Cardiac muscle cell (in vitro differentiated cells and primary cell): ENCODE data around the gene DACT1. TPM values are rescaled to one million over a fixed set of nuclear protein-coding genes. Genes with fewer than 3 reads are reported as not detected.

Experiments used
- DNase-seq, 2 donors: peaks; one replicate each; pipeline versions ENCODE4 v3.0.0 to v3.0.0-alpha.2; 2010 to 2017; ENCODE audit warnings: low read depth in 1 of 2, low spot score in 1 of 2
- H3K27ac ChIP-seq: fragments of 200-600 bp; sonication (generic); 2 replicates; pipeline ENCODE4 v1.5.1; 2016
- H3K27me3 ChIP-seq: fragments of 200-600 bp; sonication (generic); 2 replicates; pipeline ENCODE4 v1.6.0; 2016; ENCODE audit warnings: control low read depth
- H3K36me3 ChIP-seq: fragments of 200-600 bp; sonication (generic); 2 replicates; pipeline ENCODE4 v1.5.1; 2016; ENCODE audit warnings: control low read depth
- H3K4me1 ChIP-seq: fragments of 200-600 bp; sonication (generic); 2 replicates; pipeline ENCODE4 v1.8.1; 2017; ENCODE audit warnings: low read depth, mild to moderate bottlenecking, mixed run types
- H3K4me3 ChIP-seq: fragments of 200-600 bp; sonication (generic); 2 replicates; pipeline ENCODE4 v1.5.1; 2016; ENCODE audit warnings: mild to moderate bottlenecking
- H3K9me3 ChIP-seq: fragments of 200-600 bp; sonication (generic); 2 replicates; pipeline ENCODE4 v1.5.1; 2017; ENCODE audit warnings: low read depth, mild to moderate bottlenecking, control low read depth
- polyA plus RNA-seq: library from polyadenylated mRNA; unstranded; fragments of >200 nt; fragmentation: Nextera tagmentation; extraction: Ambion mirVana; gene quantifications from 2 replicates; pipeline ENCODE4 v1.2.1, GENCODE V29; 2016
- total RNA-seq: library from RNA; depleted of rRNA; stranded (reverse); fragments of >200 nt; gene quantifications from 2 replicates; pipeline ENCODE4 v1.2.3, GENCODE V29; 2016
- TF ChIP-seq, protein P1 (sequence below): IDR thresholded peaks from 2 replicates; pipeline ENCODE4 v1.5.1; 2012; ENCODE audit warnings: low read depth, mild to moderate bottlenecking, low read length

DACT1 gene
- total and polyA plus RNA-seq, 2 experiments from 2014 or later: 197 to 324 TPM

DNA sequence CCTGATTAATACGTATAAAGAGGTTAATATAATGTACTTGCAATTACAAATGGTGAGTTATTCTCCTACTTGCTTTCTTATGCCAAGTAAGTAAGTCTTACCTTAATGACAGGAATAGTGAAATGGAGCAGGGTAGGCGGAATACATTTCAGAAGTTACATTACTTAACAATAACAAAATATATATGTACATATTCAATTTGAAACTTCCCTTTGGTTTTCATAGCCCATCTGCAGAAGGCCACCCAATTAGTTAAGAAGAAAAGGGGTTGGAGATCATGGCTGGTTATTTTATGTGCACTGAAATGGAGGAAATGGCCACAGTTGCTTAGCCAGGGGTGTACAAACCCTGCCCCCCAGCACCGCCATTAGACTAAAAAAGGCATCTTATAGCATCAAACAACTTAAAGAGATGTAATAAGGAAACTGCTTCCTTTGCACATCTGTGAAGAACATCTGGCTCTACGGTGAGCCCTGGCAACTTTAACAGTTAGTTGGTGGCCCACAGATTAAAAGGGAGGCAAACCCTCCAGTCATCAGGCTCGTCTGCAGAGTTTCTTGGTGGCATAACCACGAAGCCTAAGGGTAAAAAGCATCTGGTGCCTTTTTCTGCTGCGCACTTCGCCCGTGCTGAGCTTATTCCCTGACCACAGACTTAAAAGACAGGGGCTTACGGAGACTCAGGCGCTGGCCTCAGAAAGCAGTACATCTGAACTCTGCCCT lies 38.8 kb upstream of the DACT1 start:
- Histone ChIP-seq H3K36me3 (no peaks in the 10 kb centered on the region), H3K9me3 (no peaks in the 10 kb centered on the region), H3K4me3 (no peak overlapping the region), H3K27me3 (no peaks in the 10 kb centered on the region), H3K4me1 (peaks cover 10% of the 10 kb centered on the region), H3K27ac (no peak overlapping the region)
- no peak for DNase-seq
- TF ChIP-seq, protein P1, sequence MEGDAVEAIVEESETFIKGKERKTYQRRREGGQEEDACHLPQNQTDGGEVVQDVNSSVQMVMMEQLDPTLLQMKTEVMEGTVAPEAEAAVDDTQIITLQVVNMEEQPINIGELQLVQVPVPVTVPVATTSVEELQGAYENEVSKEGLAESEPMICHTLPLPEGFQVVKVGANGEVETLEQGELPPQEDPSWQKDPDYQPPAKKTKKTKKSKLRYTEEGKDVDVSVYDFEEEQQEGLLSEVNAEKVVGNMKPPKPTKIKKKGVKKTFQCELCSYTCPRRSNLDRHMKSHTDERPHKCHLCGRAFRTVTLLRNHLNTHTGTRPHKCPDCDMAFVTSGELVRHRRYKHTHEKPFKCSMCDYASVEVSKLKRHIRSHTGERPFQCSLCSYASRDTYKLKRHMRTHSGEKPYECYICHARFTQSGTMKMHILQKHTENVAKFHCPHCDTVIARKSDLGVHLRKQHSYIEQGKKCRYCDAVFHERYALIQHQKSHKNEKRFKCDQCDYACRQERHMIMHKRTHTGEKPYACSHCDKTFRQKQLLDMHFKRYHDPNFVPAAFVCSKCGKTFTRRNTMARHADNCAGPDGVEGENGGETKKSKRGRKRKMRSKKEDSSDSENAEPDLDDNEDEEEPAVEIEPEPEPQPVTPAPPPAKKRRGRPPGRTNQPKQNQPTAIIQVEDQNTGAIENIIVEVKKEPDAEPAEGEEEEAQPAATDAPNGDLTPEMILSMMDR: no peak

DNA sequence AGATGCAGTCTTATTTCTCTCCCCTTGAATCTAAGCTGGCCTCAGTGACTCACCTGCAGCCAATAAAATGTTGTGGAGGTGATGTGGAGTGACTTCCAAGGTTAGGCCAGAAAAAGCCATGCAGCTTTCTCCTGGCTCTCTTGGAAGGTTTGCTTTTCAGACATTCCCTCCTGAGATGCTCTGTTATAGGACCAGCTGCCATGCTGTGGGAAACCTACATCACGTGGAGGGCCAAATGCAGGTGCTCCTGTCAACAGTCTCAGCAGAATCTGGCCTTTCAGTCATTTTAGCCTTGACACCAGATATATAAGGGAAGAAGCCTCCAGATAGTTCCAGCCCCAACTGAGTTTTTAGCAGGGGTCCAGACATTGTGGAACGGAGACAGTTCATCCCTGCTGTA lies 38.1 kb upstream of the DACT1 start:
- H3K27ac ChIP-seq: no peak overlapping the region
- no peaks in the 10 kb centered on the region for H3K9me3 ChIP-seq
- no peak overlapping the region for H3K4me3 ChIP-seq
- DNase-seq: no peak
- no peaks in the 10 kb centered on the region for H3K27me3 ChIP-seq
- TF ChIP-seq, protein P1: no peak
- peaks cover 10% of the 10 kb centered on the region for H3K4me1 ChIP-seq
- H3K36me3 ChIP-seq: no peaks in the 10 kb centered on the region

DNA sequence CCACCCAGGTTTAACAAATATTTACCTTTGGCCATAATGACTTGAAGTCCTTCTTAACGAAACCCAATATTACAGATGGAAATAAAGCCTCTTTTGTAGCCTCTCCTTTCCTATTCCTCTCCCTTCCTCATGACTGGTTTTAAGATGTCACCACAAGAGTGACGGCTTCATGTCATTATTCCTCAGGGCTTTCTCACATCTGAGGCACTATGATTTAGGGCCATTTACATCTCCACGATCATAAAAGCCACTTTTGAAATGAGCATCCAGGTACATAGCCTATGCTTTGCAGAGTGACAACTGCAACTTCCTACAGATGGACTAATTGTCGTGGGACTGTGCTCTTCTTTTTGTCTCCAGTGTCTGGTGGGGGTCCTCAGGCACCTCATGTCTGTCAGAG lies 32.3 kb upstream of the DACT1 start:
- Histone ChIP-seq H3K27ac (no peak overlapping the region), H3K4me3 (no peak overlapping the region), H3K9me3 (no peaks in the 10 kb centered on the region), H3K27me3 (no peaks in the 10 kb centered on the region), H3K36me3 (no peaks in the 10 kb centered on the region), H3K4me1 (no peaks in the 10 kb centered on the region)
- TF ChIP-seq, protein P1: no peak
- DNase-seq: no peak

DNA sequence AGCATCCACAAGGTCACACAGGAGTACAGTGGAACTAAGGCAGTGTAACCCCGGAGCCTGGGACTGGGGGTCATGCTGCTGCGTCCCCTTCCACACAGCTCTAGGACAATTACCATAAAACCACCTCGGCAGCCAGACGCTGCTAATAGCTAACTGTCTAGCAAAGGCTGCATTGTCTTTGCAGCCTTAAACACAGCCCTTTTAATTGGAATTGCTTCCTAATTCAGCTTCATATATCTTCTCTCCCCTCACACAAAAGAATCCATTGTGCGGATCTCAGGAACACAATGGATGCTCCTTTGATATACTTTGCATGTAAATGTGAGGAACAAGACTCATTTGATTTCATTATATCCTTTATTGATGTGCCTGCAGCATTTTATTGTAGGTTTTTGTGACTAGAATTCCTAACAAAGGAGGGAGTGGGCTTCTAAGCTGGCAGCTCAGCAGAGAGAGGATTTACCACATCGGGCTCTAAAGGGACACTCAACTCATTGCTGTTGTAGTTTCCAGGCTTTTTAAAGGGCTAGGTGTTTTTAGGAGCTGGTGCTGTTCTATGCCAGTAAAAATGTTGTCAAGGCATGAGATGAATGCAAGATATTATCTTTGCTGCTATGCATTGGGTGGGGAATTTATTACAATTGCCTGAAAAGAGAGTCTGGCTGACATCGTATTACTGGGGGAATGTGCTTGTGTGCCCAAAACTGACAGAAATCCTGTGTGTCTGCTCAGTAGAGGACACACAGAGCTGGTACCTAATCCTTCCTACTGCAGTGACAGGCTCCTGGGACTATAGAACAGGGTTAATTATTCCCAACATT lies 30.4 kb upstream of the DACT1 start:
- TF ChIP-seq, protein P1: no peak
- H3K4me1 ChIP-seq: no peaks in the 10 kb centered on the region
- H3K27me3 ChIP-seq: no peaks in the 10 kb centered on the region
- DNase-seq: no peak
- no peak overlapping the region for H3K27ac ChIP-seq
- H3K9me3 ChIP-seq: no peaks in the 10 kb centered on the region
- no peak overlapping the region for H3K4me3 ChIP-seq
- no peaks in the 10 kb centered on the region for H3K36me3 ChIP-seq

DNA sequence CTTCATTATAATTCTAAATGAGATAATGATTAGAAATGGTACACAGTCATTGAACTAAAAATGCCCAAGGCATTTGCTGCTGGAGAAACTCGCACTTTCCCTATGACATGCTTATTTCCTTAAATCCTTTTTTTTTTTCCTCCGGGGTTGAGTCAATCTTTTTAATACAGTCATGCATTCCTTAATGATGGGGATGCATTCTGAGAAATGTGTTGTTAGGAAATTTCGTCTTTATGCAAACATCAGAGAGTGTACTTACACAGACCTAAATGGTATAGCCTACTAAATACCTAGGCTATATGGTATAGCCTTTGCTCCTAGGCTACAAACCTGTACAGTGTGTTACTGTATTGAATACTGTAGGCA lies 29.8 kb upstream of the DACT1 start:
- no peaks in the 10 kb centered on the region for H3K4me1 ChIP-seq
- H3K9me3 ChIP-seq: no peaks in the 10 kb centered on the region
- DNase-seq: peak in 1 of 2 donors; percentile 63
- TF ChIP-seq, protein P1: no peak
- H3K27ac ChIP-seq: no peak overlapping the region
- H3K36me3 ChIP-seq: no peaks in the 10 kb centered on the region
- H3K27me3 ChIP-seq: no peaks in the 10 kb centered on the region
- H3K4me3 ChIP-seq: no peak overlapping the region
